Measurements from ENCODE around the gene EFHD2. TPM values are rescaled to one million over a fixed set of nuclear protein-coding genes. Genes with fewer than 3 reads are reported as not detected.
"Not testable (repeated sequence)": the region's sequence is repeated elsewhere in the genome, so short reads cannot be mapped to it uniquely, and the experiment has no call there.

EFHD2 gene
- total RNA-seq, 2 experiments from 2014 or later, result 66.8 to 67.5 TPM

GRCh38 chr1:15425958-15426357 is 16.3 kb downstream of the EFHD2 start:
- ChIA-PET CTCF (interaction anchor here (1.1 to 1.7 kb wide), 3 partner anchors 84 to 121 kb away, joined by 3 to 5 read pairs (median 3); no protein-coding TSS in a partner anchor), POLR2A (no interaction called here)

GRCh38 chr1:15426492-15427279 is 17.0 kb downstream of the EFHD2 start:
- ChIA-PET POLR2A (no interaction called here), CTCF (interaction anchor here (1.4 to 1.7 kb wide), 3 partner anchors 84 to 103 kb away, joined by 3 to 5 read pairs (median 3); no protein-coding TSS in a partner anchor)

GRCh38 chr1:15427280-15427666 is 17.6 kb downstream of the EFHD2 start:
- ChIA-PET POLR2A (no interaction called here), CTCF (interaction anchor here (1.4 kb wide), 1 partner anchor 102 kb away, joined by 3 read pairs; no protein-coding TSS in a partner anchor)

GRCh38 chr1:15428252-15428651 is 18.6 kb downstream of the EFHD2 start:
- CTCF ChIA-PET, result interaction anchor here (1.4 kb wide), 1 partner anchor 103 kb away, joined by 3 read pairs; no protein-coding TSS in a partner anchor
- POLR2A ChIA-PET, result not testable (repeated sequence)

GRCh38 chr1:15428815-15429435 is 19.2 kb downstream of the EFHD2 start:
- ChIA-PET CTCF (interaction anchor here (1.1 kb wide), 1 partner anchor 98 kb away, joined by 3 read pairs; no protein-coding TSS in a partner anchor), POLR2A (no interaction called here)

GRCh38 chr1:15429701-15430149 is 20.0 kb downstream of the EFHD2 start:
- ChIA-PET POLR2A (no interaction called here), CTCF (interaction anchor here (1.1 to 4.7 kb wide), 4 partner anchors 17 to 106 kb away, joined by 3 to 61 read pairs (median 4); no protein-coding TSS in a partner anchor)

- POLR2A ChIA-PET, result interaction anchor here (0.6 to 1.2 kb wide), 2 partner anchors 19 to 85 kb away, joined by 3 read pairs; no protein-coding TSS in a partner anchor
Observed at GRCh38 chr1:15430787-15431570, 21.3 kb downstream of the EFHD2 start.

GRCh38 chr1:15431571-15431948 is 21.9 kb downstream of the EFHD2 start:
- ChIA-PET CTCF (interaction anchor here (0.9 to 4.7 kb wide), 18 partner anchors 10 to 170 kb away, joined by 3 to 61 read pairs (median 4); no protein-coding TSS in a partner anchor), POLR2A (interaction anchor here (0.6 to 1.2 kb wide), 2 partner anchors 20 to 85 kb away, joined by 3 read pairs; no protein-coding TSS in a partner anchor)

More at GRCh38 chr1:15430787-15431570, 21.3 kb downstream of the EFHD2 start:
- CTCF ChIA-PET, result interaction anchor here (0.9 to 4.7 kb wide), 17 partner anchors 11 to 111 kb away, joined by 3 to 61 read pairs (median 5); no protein-coding TSS in a partner anchor

GRCh38 chr1:15432324-15432723 is 22.6 kb downstream of the EFHD2 start:
- ChIA-PET CTCF (interaction anchor here (0.9 to 4.7 kb wide), 6 partner anchors 13 to 170 kb away, joined by 3 to 61 read pairs (median 6); no protein-coding TSS in a partner anchor), POLR2A (interaction anchor here (1.2 kb wide), 1 partner anchor 86 kb away, joined by 3 read pairs; no protein-coding TSS in a partner anchor)

- ChIA-PET POLR2A (no interaction called here), CTCF (interaction anchor here (4.7 kb wide), 1 partner anchor 110 kb away, joined by 61 read pairs; no protein-coding TSS in a partner anchor)
Observed at GRCh38 chr1:15433471-15433870, 23.8 kb downstream of the EFHD2 start.

- POLR2A ChIA-PET, result not testable (repeated sequence)
Observed at GRCh38 chr1:15434739-15435138, 25.1 kb downstream of the EFHD2 start.

GRCh38 chr1:15435239-15436077 is 25.8 kb downstream of the EFHD2 start:
- POLR2A ChIA-PET, result no interaction called here
- CTCF ChIA-PET, result no interaction called here

More at GRCh38 chr1:15434739-15435138, 25.1 kb downstream of the EFHD2 start:
- CTCF ChIA-PET, result not testable (repeated sequence)

- POLR2A ChIA-PET, result interaction anchor here (0.7 kb wide), 1 partner anchor 25 kb away, joined by 3 read pairs; no protein-coding TSS in a partner anchor
- CTCF ChIA-PET, result interaction anchor here (0.7 kb wide), 1 partner anchor 15 kb away, joined by 3 read pairs; no protein-coding TSS in a partner anchor
Observed at GRCh38 chr1:15436881-15437442, 27.3 kb downstream of the EFHD2 start.

GRCh38 chr1:15439325-15439724 is 29.6 kb downstream of the EFHD2 start:
- POLR2A ChIA-PET, result no interaction called here

GRCh38 chr1:15440357-15440756 is 30.7 kb downstream of the EFHD2 start:
- ChIA-PET POLR2A (no interaction called here), CTCF (no interaction called here)

More at GRCh38 chr1:15439325-15439724, 29.6 kb downstream of the EFHD2 start:
- CTCF ChIA-PET, result no interaction called here

- POLR2A ChIA-PET, result no interaction called here
- CTCF ChIA-PET, result interaction anchor here (0.8 kb wide), 1 partner anchor 10 kb away, joined by 3 read pairs; no protein-coding TSS in a partner anchor
Observed at GRCh38 chr1:15441247-15441646, 31.6 kb downstream of the EFHD2 start.

- ChIA-PET CTCF (interaction anchor here (0.8 kb wide), 1 partner anchor 11 kb away, joined by 3 read pairs; no protein-coding TSS in a partner anchor), POLR2A (no interaction called here)
Observed at GRCh38 chr1:15442119-15442518, 32.4 kb downstream of the EFHD2 start.

GRCh38 chr1:15442759-15443158 is 33.1 kb downstream of the EFHD2 start:
- ChIA-PET POLR2A (no interaction called here), CTCF (interaction anchor here (0.6 kb wide), 1 partner anchor 115 kb away, joined by 3 read pairs; no protein-coding TSS in a partner anchor)

Measured in activated CD8-positive, alpha-beta memory T cell treated with anti-CD3 and anti-CD28 coated beads for 36 hours (primary cell).